K562 (cell line): ENCODE measurements around the gene UBLCP1. TPM values are rescaled to one million over a fixed set of nuclear protein-coding genes. Genes with fewer than 3 reads are reported as not detected.

Experiments used
- ASH1L ChIP-seq: fragments of 450-650 bp; IDR thresholded peaks from 2 replicates; pipeline ENCODE4 v1.6.1; 2018; ENCODE audit warnings: borderline replicate concordance, mild to moderate bottlenecking, low read depth; ENCODE audit not compliant: partially characterized antibody
- ATF4 ChIP-seq: fragments of 450-650 bp; formaldehyde crosslinking; IDR thresholded peaks from 2 replicates; pipeline ENCODE4 v1.4.0; 2022; ENCODE audit warnings: mild to moderate bottlenecking, moderate library complexity
- ATF6 ChIP-seq: sonication (generic); formaldehyde crosslinking; IDR thresholded peaks from 2 replicates; pipeline ENCODE4 v1.4.0; 2020; ENCODE audit warnings: mild to moderate bottlenecking, missing genetic modification reagents
- BCL6 ChIP-seq: fragments of 250-450 bp; sonication (Bioruptor Pico); IDR thresholded peaks from 2 replicates; pipeline ENCODE4 v1.4.0; 2020
- ZNF184 ChIP-seq: sonication (generic); formaldehyde crosslinking; IDR thresholded peaks from 2 replicates; pipeline ENCODE4 v1.5.0; 2020; ENCODE audit warnings: missing genetic modification reagents
- ZNF277 ChIP-seq: fragments of 250-450 bp; sonication (Bioruptor Pico); IDR thresholded peaks from 2 replicates; pipeline ENCODE4 v1.8.0; 2022; ENCODE audit warnings: inconsistent platforms, mild to moderate bottlenecking, moderate library complexity, borderline replicate concordance
- ZNF436 ChIP-seq: fragments of 250-450, 450-650 bp; sonication (Bioruptor Pico); formaldehyde crosslinking; IDR thresholded peaks from 2 replicates; pipeline ENCODE4 v1.7.0; 2020; ENCODE audit warnings: mild to moderate bottlenecking
- polyA plus RNA-seq, 8 experiments: library from polyadenylated mRNA; depleted of rRNA in 4 of 8; stranded (reverse) in 5 of 8; unstranded in 3 of 8; fragments of >200 nt; fragmentation: Nextera tagmentation in 2 of 8; fragmentation: Illumina TruSeq in 1 of 8; extraction: Ambion mirVana in 2 of 8; extraction: Trizol in 1 of 8; gene quantifications; 2 replicates each; pipeline versions ENCODE4 v1.2.1 to v1.2.3, GENCODE V29; 2011 to 2014; ENCODE audit warnings: inconsistent platforms in 1 of 8, missing spikeins in 1 of 8
- total RNA-seq, 7 experiments: library from RNA; depleted of rRNA in 6 of 7; stranded (reverse); fragments of >200 nt in 6 of 7; fragmentation: Illumina TruSeq in 2 of 7; extraction: Trizol in 2 of 7; gene quantifications; 2 replicates each; pipeline versions ENCODE4 v1.2.1 to v1.2.3, GENCODE V29; 2011 to 2021; ENCODE audit warnings: low replicate concordance in 1 of 7

The UBLCP1 gene
- total and polyA plus RNA-seq, 9 of the 15 experiments (the other 6 are each of a cell fraction or from before 2014, with no cell fraction given): 18.8 to 39.8 (median 30.2) TPM

- TF ChIP-seq ATF6 (CRISPR knock-in tag): no peak
- no peak for TF ChIP-seq BCL6 (CRISPR knock-in tag)
- TF ChIP-seq ZNF436 (CRISPR knock-in tag): no peak
- TF ChIP-seq ATF4 (CRISPR knock-in tag): no peak
- TF ChIP-seq ZNF184 (CRISPR knock-in tag): no peak
- TF ChIP-seq ZNF277 (CRISPR knock-in tag): no peak
- no peak for TF ChIP-seq ASH1L
- TF ChIP-seq, all 486 proteins: peak for 0
Observed at GRCh38 chr5:159309689-159310433, 46.8 kb downstream of the UBLCP1 start (continued).
